G401 (cell line): ENCODE data around the gene ABI1. TPM values are rescaled to one million over a fixed set of nuclear protein-coding genes. Genes with fewer than 3 reads are reported as not detected.
"Not testable (repeated sequence)": the region's sequence is repeated elsewhere in the genome, so short reads cannot be mapped to it uniquely, and the experiment has no call there.

Experiments used
- DNase-seq: peaks from one replicate; pipeline ENCODE4 v3.0.0-alpha.2; 2015; ENCODE audit warnings: low spot score
- in situ Hi-C: cut with HindIII; loops from 2 replicates; pipeline ENCODE4 v1.10.0; 2016; ENCODE audit warnings: low sequenced_read_pairs, mixed read lengths
- total RNA-seq: library from RNA; depleted of rRNA; stranded (reverse); fragments of >200 nt; shearing (Covaris generic); gene quantifications from 2 replicates; pipeline ENCODE4 v1.2.3, GENCODE V29; 2014; rRNA removed

The ABI1 gene
- total RNA-seq = 44.9 and 45.2 TPM in 2 replicates

- in situ Hi-C loops = no loop called here
- DNase-seq = peak; percentile 99
These were observed at the start of gene ABI1 for GRCh38 chr10:26860443-26861204. Gene ABI1 (minus strand): TSS chr10:26860958. CDS start chr10:26860863, 95 bp downstream.

GRCh38 chr10:26909753-26910152 is 49.0 kb upstream of the ABI1 start:
- in situ Hi-C loops = no loop called here
- DNase-seq = no peak

- DNase-seq, in situ Hi-C loops: not testable (repeated sequence)
These were observed 44.6 kb upstream of the ABI1 start for GRCh38 chr10:26905253-26905781.

- in situ Hi-C loops = no loop called here
- no peak for DNase-seq
These were observed 42.9 kb upstream of the ABI1 start for GRCh38 chr10:26903431-26904217.

GRCh38 chr10:26892306-26892923 is 31.7 kb upstream of the ABI1 start:
- DNase-seq, in situ Hi-C loops: not testable (repeated sequence)

GRCh38 chr10:26890956-26891355 is 30.2 kb upstream of the ABI1 start:
- in situ Hi-C loops = no loop called here
- peak; percentile 34 for DNase-seq

- in situ Hi-C loops = no loop called here
- DNase-seq = no peak
These were observed 27.0 kb upstream of the ABI1 start for GRCh38 chr10:26887611-26888215.

GRCh38 chr10:26881600-26882331 is 21.0 kb upstream of the ABI1 start:
- peak; percentile 76 for DNase-seq
- in situ Hi-C loops = no loop called here

GRCh38 chr10:26879744-26880143 is 19.0 kb upstream of the ABI1 start:
- in situ Hi-C loops = no loop called here
- peak; percentile 8 for DNase-seq

GRCh38 chr10:26870766-26871165 is 10.0 kb upstream of the ABI1 start:
- in situ Hi-C loops = no loop called here

GRCh38 chr10:26869528-26869927 is 8.8 kb upstream of the ABI1 start:
- in situ Hi-C loops = no loop called here
- DNase-seq = no peak

More at GRCh38 chr10:26870766-26871165, 10.0 kb upstream of the ABI1 start:
- no peak for DNase-seq

GRCh38 chr10:26863351-26864076 is 2.8 kb upstream of the ABI1 start:
- DNase-seq = no peak
- in situ Hi-C loops = no loop called here

- DNase-seq = no peak
- in situ Hi-C loops = no loop called here
These were observed 644 bp upstream of the ABI1 start for GRCh38 chr10:26861205-26861998.

GRCh38 chr10:26860102-26860442 is 686 bp downstream of the ABI1 start:
- DNase-seq = peak; percentile 47

GRCh38 chr10:26859241-26860101 is 1.3 kb downstream of the ABI1 start:
- DNase-seq = no peak
- in situ Hi-C loops = no loop called here

More at GRCh38 chr10:26860102-26860442, 686 bp downstream of the ABI1 start:
- in situ Hi-C loops = no loop called here

- in situ Hi-C loops = no loop called here
- no peak for DNase-seq
These were observed 2.1 kb downstream of the ABI1 start for GRCh38 chr10:26858707-26859034.
